Measurements from ENCODE around the gene BFSP2.

- TF ChIP-seq POLR2A (IDR thresholded peaks at IDR 0.05), result no peak
- TF ChIP-seq CTCF (IDR thresholded peaks at IDR 0.05), result no peak
Measured at GRCh38 chr3:133445108-133445507, 45.3 kb downstream of the BFSP2 start.
